NCI-H1105 (cell line): ENCODE results near the gene INTS2.
"Not testable (repeated sequence)": the region's sequence is repeated elsewhere in the genome, so short reads cannot be mapped to it uniquely, and the experiment has no call there.

Experiments
- DNase-seq: peaks from one replicate; lab custom pipeline; 2025; lab: John Stamatoyannopoulos, UW

The INTS2 gene

DNA sequence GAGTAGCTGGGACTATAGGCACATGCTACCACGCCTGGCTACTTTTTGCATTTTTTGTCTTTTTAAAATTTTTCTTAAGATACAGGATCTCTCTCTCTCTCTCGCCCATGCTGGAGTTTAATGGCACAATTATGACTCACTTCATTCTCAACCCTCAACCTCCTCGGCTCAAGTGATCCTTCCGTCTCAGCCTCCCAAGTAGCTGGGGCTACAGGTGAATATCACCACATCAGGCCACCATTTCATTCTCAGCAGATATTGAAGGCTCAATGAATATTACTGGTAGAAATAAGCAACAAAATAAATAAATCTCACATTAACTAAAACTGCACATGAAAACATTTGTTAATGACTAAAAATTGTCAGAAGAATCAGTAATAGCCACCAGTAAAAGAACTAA, 106.1 kb downstream of the INTS2 start:
- no peak for DNase-seq

DNA sequence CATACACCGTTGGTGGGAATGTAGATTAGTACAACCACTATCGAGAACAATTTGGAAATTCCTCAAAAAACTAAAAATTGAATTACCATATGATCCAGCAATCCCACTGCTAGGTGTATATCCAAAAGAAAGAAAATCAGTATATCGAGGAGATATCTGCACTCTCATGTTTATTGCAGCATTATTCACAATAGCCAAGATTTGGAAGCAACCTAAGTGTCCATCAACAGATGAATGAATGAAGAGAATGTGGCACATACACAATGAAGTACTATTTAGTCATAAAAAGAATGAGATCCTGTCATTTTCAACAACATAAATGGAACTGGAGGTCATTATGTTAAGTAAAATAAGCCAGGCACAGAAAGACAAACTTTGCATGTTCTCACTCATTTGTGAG, 108.5 kb downstream of the INTS2 start:
- not testable (repeated sequence) for DNase-seq

DNA sequence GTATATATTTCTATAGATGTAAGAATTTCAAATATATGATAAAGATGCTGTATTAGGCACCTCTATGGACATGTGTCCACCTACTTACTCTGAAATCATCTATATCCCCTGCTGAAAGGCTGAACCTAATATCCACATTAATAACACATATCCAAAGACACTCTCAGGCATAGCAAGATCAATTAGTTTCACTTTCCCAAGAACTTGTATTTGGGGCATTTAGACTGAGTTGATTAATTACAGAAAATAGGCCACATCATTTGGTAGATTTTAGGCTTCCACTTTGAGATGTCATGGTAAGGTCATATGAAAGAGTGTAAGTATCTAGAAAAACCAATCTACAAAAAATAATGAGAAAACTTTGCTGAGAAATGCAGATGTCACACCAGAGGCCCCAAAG, 109.6 kb downstream of the INTS2 start:
- DNase-seq: no peak

DNA sequence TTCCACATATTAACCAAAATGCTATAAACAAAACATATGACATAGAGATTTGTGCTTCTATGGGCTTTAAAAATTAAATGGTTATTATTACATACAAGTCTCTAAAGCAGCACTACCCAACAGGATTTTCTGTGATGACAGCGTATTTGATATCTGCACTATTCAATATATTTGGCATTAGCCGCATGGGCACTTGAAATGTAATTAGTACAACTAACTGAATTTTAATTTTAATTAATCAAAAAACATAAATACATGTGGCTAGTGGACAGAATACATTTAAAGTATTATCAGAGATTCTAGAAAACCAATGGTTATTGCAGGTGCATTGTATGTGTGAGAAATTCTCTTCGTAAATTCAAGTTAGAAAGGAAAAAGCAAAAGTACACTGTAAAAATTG, 110.3 kb downstream of the INTS2 start:
- DNase-seq: no peak

DNA sequence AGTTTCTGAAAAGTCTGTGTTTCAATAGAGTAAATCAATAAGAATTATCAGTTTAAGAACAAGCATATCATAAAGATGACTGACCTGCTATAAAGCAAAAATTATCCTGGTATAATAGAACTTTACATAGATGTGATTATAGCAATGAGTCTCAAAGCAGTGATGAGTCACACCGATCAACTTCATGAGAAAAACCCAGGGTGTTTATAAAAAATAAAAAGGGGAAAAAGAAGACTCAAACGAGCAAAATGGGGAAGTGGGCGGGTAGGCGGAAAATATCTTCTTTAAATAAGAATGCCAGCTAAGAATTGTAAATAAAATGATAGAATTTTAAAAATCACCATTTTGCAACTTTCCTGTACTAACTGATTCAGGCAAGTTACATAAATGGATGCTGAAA, 111.2 kb downstream of the INTS2 start:
- DNase-seq: no peak

DNA sequence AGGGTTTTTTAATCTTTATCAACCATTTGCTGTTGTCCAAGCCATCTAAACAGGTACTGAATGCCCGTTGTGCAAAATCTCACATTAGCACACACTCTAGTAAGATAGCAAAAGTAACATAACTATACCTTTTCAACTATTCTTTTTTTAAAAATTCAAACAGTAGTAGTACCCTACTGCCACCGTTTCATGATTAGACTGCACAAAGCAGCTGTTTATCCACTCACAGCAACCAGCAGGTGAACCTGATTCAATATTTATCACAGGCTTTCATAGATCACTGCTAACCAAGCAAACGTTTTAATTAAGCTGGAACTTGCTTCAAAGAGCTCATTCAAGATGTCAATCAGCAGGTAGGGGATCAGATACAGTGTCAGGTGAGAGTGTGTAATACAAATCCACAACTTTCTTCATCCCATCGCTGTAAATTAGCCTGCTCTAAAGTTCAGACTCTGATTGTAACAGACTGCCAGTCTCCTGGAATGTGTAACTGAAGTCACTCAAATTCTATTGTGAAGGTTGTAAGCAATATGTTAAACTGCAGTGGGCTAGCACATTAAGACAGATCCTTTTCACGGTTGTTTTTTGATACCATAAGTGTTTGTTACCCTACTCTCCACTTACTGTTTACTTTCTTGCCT, 111.8 kb downstream of the INTS2 start:
- peak; percentile 30 for DNase-seq
